NOMO-1 treated with dmso at 0.1 percent for 144 hours (cell line): ENCODE measurements around the gene MAGI3.
A peak's percentile ranks its signal among the peaks of the same experiment; 100 is the strongest.
"Not testable (repeated sequence)": the region's sequence is repeated elsewhere in the genome, so short reads cannot be mapped to it uniquely, and the experiment has no call there.

ENCODE experiments used
- DNase-seq: peaks from one replicate; lab custom pipeline; 2025; ENCODE audit not compliant: unreplicated experiment; lab: John Stamatoyannopoulos, UW

MAGI3 gene

DNA sequence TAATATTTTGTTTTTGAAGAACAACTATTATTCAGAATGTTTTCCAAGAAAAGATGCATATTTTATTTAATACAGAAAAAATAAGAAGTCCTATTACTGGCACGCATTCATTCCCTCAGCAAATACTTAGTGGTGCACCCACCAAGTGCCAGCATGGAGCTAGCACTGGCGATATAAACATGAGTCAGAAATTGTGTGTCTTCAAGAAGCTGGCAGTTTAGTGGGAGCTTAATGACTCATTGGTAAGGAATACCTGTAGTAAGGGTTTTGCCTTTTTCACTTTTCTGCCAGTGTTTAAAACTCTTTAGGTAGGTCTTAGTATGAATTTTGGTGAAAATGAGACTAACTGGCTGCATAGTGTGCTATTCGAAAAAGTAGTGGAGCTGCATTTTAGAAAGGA, 6.3 kb downstream of the MAGI3 start:
- no peak for DNase-seq

DNA sequence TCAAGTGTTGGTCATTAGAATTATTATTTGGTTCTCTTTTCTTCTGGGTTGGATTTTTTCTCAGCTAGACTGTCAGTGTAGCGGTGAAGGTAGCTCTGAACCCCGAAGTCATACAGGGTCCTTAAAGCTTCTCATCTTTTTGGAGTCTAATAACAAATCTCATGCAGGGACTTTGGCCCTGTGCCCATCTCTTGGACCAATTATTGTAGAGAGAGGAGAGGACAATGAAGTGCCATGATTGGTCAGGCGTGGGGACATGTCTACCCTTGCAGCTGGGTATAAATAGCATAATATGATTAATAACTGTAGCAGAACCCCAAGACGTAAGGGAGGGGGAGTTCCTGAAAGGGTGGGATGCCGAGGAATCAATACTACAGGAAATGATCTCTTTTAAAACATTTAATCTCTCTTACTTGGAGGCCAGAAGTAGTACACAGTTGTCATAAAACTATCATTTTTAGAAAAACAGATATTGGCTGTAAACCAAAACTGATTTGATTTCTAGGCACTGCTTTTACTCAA, 8.8 kb downstream of the MAGI3 start:
- no peak for DNase-seq

DNA sequence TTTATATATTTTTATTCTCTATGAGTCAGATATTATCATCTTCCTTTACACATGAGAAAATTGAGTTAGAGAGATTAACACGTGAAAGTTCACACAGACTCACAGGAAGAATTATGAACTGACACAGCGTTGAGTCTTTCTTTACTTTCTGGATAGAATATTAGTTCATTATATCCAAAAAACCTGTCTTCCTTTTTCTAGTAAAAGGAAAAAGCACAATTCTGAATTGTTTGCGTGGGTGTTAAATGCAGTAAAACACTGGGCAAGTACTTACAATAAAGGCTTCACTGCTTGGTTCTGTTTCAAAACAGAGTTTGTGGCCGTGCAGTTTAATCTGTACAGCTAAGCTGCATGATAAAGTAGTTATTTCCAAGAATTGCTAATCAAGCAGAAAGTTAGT, 10.8 kb downstream of the MAGI3 start:
- DNase-seq, result no peak

DNA sequence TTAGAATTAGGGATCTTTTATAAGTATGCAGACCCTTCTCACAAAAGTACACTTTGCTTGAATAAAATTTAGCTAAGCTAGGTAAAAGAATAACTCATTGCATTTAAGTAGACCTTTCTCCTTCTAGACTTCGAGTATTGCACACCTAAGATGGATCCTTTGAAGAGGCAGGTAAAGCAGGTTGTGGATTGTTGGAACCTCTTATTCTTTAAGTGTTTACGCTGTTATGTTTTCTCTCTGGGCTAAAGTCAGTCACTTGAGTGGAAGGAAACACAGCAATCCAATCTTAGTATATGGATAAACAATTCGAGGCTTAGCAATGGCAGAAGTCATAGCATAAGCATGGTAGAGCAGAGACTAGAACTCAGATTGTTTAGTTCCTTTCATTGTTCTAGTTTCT, 11.4 kb downstream of the MAGI3 start:
- no peak for DNase-seq

DNA sequence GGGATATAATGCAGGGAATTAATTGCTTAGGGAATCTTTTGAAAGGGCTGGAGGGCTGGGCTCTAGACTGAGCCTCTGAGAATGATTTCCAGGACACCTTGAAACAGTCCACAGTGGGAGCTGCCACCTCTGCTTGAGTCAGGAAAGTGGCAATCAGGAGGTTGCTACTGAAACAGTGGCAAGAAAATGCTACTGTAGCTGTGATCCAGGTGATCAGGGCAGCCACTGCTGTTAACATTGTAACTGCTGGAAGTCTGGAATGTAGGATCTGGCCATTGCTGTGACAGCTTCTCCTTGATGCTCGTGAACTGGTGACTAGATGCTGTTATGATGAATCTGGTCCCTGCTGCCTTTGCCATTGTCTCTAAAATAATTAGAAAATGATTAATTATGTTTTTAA, 12.8 kb downstream of the MAGI3 start:
- no peak for DNase-seq

DNA sequence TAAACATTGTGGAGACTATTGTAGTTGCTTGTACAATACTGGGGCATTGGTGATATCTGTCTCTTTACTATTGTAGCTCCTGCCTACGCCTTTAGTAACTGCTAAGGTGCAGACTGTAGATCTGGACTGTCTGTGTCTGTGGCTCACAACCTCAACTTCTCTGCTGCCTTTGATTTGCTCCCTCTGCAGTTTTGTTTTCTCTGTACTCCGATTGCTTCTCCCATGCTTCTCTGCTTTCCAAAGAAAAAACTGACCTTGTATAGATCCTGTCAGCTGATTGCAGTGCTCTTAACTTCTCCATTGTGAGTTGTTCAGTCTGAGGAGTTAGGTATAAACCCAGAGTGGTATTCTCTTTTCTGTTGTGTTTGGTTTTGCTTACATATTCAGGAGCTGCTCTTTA, 15.3 kb downstream of the MAGI3 start:
- DNase-seq, result no peak

DNA sequence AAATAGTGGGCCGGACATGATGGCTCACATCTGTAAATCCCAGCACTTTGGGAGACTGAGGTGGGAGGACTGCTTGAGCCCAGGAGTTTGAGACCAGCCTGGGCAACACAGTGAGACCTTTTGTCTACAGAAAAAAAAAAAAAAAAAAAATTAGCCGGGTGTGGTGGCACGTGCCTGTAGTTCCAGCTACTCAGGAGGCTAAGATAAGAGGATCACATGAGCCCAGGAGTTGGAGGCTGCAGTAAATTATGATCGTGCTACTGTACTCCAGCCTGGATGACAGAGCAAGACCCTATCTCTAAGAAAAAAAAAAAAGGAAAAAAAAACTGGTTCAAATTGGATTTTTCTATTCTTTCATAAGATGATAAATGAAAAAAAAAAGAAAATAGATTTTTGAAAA, 15.8 kb downstream of the MAGI3 start:
- DNase-seq, result not testable (repeated sequence)

DNA sequence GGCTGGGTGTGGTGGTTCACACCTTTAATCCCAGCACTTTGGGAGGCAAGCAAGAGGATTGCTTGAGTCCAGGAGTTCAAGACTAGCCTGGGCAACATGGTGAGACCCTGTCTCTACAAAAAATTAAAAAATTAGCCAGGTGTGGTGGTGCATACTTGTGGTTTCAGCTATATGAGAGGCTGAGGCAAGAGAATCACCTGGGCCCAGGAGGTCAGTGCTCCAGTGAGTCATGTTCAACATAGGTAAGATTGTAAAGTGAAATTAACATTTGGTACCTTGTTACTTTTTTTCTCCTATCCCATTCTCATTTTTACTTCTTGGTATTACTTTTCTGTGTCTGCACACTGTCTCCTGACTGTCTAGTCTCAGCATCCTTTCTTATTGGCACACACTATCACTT, 19.0 kb downstream of the MAGI3 start:
- no peak for DNase-seq

DNA sequence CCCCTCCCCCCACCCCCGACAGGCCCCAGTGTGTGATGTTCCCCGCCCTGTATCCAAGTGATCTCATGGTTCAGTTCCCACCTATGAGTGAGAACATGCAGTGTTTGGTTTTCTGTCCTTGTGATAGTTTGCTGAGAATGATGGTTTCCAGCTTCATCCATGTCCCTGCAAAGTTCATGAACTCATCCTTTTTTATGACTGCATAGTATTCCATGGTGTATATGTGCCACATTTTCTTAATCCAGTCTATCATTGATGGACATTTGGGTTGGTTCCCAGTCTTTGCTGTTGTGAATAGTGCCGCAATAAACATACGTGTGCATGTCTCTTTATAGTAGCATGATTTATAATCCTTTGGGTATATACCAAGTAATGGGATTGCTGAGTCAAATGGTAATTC, 21.7 kb downstream of the MAGI3 start:
- DNase-seq, result not testable (repeated sequence)

DNA sequence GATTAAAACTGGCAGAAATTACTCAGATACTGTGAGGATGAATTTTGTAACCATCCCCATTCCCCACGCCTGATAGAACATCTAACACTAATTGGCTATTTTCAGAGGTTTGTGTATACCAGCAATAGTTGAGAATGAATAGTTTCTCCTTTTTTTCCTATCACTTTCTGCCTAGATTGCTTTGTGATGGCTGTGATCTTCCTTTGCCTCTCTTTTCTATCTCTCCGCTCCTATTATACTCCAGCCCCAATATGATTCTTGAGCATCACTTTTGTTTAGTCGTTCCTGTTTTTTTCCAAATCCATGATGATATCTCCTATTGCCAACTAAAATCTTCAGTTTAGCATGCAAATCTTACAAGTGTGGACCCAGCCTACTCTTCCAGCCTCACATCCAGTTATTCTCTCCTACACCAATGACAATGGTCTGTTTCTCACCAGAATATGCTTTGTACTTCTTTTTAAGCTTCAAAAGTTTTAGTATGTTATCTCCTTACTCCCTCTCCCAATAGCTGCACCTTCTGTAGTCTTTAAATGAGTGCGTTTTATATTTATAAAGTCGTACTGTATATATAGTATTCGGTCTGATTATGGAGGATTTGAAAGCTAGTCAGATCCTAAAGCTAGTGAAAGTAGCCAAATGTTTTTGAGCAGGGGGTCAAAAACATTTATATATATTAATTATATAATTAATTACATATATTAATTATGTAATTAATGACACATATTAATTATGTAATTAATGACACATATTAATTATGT, 25.2 kb downstream of the MAGI3 start:
- DNase-seq, result peak; percentile 5

DNA sequence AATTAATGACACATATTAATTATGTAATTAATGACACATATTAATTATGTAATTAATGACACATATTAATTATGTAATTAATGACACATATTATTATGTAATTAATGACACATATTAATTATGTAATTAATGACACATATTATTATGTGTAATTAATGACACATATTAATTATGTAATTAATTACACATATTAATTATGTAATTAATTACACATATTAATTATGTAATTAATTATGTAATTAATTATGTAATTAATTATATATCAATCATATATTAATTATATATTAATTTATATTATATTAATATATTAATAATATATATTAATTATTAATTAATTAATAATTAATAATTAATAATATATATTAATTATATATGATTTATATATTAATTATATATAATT, 25.8 kb downstream of the MAGI3 start:
- DNase-seq, result not testable (repeated sequence)

DNA sequence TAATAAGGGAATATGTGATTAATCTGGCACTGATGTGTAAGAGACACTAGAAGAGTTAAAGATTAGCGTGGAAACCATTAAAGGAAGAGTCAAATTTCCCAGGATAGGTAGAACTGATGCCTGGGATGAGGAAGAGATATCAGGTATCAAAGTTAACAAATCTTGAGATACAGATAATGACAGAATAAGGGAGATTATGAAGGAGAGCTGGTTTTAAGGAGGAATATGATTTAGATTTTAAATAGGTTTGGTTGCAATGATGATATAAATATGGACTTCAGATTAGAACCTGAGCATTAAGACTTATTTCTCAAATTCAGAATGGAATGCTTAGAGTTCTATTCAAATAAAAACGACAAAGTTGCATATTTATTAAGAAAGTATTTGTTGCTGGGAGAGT, 26.2 kb downstream of the MAGI3 start:
- DNase-seq, result no peak

DNA sequence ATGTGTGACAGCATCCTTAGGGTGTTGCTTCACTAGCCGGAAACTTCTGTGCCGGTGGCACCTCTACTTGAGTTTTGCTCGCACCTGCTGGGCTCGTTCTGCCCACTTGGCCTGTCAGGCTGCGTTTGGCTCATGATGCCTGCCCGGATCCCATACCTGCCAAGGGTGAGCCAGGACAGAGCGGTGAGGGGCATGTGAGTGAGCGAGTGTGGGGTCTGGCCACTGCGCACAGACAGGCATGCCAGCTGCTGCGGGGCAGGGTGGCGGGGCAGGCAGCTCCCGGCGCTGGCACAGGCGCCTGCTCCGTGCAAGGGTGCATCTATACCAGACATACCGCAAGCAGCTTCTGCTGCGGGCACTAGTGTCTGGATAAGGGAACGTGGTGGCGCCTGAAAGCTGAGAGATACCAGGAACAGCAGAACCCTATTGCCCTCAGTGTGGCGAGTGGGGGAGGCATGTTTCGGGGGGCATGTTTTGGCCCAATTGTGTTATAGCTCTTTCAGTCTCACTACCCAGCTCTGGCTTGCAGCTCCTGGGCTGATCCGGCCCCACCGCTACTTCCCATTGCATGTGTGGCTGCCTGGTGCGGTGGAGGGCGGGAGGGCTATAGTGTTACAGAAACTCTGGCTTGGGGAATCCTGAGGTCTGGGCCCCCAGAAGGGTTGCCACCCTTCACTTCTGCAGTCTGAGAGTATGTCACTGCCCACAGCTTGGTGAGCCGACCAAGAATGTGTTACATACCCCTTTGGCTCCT, 32.2 kb downstream of the MAGI3 start:
- DNase-seq, result no peak

DNA sequence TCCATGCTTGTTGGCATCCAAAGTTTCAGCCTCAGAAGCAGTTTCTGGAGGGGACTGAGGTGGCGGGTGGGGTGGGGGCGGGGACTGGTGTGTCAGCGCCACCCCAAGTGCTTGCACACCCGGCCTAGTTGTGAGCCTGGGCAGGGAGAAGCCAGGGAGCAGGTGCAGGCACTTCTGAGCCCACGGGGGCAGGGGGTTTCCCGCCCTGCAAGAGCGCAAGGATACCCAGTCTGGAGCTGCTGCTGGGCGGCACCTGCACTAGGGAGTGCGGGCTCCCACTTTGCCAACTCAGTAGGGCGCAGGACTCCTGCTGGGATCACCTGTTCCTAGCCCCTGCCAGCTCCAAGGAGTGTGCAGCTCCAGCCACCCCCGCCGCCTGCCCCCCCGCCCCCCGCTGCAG, 33.5 kb downstream of the MAGI3 start:
- no peak for DNase-seq

DNA sequence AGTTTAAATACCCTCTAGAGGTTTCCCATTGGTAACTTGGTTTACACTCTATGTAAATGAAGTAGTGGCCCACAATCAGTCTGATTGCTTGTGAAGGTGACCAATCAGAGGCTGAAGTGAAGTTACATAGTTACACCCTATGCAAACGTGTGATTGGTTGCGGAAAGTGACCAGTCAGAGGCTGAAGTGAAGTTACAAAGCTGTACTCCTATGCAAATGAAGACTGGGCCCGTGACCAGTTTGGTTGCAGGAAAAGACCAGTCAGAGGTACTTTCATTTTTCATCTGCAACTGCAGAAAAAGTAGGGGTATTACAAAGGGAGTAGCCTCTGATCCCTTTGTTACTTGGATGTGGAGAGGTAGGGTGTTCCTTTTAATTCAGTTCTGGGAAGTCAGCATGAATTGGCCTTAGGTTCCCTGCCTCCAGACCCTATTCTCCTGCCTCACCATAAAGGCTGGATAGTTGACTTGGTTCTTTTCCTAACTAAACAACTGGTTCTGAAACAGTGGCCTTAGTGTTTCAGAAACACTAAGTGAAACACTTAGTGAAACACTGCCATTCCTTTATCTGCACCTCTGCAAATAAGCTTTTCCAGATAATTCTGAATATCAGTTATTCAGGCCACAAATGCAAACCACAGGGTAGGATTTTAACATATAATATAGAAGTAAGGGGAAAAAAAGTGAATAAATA, 39.3 kb downstream of the MAGI3 start:
- DNase-seq, result no peak

DNA sequence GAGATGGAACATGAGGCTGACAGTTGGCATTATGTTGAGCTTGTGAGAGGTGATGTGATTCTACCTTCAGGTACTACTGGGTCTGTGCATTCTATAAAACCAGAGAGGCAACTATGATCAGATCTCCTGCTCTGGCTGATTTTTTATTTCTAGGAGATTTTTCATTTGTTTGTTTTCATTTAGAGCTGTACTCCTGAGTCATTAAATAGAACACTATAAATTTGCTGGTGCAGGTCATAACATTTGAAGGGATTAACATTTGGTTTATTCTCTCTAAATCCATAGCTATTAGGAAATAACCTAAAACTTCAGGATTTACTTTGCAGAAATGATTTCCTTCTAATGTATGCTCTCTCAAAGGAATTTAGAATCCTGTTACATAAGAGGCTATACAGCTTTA, 42.9 kb downstream of the MAGI3 start:
- no peak for DNase-seq

DNA sequence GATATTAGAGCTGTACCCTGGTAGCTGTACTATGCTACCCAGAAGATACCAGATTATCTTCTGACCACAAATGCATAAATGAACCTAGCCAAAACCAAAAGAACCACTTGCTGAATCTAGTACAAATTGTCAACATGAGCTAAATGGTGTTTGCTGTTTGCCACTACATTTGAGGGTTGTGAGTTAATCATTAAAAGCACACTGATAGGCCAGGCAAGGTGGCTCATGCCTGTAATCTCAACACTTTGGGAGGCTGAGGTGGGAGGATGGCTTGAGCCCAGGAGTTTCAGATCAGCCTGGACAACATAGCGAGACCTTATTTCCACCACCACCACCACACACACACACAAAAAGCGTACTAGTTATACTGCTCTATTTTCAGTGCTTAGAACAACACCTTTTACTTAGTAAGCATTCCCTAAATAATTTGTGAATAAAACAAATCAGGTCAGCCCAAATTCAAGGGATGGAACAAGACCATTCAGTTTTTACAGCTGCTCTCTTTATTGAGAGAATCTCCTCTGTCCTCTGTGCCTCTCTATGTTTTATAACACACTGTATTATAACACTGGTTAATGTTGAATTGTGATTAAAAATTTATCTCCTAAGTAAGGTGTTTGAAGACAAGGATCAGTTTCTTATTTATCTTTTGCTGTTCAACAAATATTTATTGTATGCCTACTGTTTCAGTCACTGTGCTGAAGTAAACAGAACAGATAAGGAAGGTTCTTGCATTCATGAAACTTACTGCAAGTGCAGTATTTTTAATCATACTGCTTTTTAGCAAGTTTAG, 44.0 kb downstream of the MAGI3 start:
- DNase-seq, result no peak

DNA sequence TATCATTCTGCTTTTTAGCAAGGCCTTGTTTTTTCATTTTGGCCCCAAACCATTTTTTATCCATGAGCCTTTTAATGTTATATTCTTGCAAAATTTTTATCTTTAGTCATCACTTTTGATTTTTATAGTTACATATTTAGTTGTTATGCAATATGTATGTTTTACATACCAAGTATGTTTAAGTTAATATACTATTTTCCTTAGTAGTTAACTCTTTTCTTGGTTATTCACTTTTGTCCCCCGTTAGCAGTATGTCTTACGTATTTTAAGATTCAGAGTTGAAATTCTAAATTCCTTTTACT, 44.5 kb downstream of the MAGI3 start:
- DNase-seq, result no peak

DNA sequence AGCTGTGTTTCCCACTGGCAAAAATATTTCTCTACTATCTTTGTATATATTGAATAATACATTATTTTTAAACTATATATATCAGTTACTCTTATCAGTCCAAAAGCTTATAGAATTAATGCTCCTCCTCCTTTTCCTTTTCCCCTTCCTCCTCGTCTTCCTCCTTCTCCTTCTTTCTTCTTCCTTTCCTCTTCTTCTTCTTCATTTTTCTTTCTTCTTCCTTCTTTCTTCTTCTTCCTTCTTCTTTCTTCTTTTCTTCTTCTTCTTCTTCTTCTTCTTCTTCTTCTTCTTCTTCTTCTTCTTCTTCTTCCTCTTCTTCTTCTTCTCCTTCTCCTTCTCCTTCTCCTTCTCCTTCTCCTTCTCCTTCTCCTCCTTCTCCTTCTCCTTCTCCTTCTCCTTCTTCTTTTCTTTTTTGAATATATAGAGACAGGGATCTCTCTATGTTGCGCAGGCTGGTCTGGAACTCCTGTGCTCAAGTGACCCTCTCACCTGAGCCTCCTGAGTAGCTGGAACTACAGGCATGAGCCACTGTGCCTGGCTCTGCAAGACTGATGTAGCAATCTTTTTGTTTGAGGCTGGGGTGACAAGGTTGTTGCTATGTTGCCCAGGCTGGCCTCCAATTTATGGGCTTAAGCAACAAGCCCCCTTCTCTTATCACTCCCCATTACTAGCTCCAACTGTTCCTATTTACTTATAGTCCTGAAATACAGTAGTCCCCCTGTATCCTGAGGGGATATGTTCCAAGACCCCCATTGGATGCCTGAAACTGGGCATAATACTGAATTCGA, 47.4 kb downstream of the MAGI3 start:
- DNase-seq, result no peak

DNA sequence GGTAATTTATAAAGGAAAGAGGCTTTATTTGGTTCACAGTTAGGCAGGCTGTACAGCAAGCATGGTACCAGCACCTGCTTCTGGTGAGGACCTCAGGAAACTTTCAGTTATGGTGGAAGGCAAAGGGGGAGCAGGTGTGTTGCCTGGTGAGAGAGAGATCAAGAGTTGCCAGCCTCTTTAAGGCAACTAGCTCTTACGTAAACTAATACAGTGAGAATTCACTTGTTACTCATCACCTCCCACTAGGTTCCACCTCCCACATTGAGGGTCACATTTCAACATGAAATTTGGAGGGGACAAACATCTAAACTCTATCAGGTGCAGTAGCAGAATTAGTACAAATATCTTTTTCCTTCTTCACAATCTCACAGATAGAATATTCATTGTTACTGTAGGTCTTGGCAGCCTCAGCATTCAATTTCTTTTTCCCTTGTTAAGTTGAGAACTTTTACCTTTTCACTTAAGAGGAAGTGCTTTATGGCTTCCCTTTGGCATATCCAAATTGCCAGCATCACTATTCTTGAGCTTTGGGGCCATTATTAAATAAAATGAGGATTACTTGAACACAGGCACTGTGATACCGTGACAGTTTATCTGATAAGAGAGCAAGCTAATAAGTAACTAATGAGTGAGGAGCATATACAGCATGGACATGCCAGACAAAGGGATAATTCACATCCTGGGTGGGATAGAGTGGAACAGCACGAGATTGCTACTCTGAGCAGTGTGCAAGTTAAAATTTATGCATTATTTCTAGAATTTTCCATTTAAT, 48.4 kb downstream of the MAGI3 start:
- DNase-seq, result no peak
